COLO829 (cell line): ENCODE measurements around the gene RBP3.

ENCODE experiments used
- DNase-seq: peaks from one replicate; pipeline ENCODE4 v3.0.0; 2012; ENCODE audit warnings: low spot score

The RBP3 gene

GRCh38 chr10:47359101-47359500 is 10.9 kb downstream of the RBP3 start:
- DNase-seq, result no peak

DNA sequence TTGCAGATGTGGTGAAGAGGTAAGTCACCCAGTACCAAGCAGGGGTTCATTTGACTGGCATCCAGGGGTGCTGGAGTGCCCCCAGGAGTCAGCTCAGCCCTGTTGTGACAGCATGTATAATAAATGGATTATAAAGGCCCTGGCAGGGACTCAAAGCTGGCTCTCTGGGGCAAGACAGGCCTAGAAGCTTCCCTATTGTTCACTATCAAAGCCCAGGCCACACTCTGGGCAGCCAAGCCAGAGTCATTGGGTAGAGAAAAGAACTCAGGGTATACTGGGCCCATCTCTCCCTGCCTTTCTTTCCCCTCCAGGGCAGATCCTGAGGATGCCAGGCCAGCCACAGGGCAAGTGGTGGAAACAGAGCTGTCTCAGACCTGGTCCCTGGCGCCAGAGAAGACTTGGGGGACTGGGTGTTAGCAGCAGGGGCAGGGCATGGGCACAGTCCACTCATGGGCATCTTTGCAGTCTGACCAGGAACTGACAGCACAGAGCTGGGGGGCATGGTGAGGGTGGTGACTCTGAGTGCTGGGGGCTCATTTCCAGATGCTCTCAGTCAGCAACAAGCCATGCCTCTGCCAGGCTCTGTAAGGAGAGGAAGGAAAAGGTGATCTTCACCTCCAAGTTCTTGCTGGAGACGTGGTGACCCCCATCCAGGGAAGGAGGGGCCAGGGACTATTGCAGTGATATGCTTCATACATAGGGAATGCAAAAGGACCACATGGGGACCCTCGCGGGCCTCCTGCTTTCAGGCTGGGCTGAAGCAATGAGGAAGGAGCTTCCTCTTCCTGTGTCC is 11.7 kb downstream of the RBP3 start:
- DNase-seq, result no peak

DNA sequence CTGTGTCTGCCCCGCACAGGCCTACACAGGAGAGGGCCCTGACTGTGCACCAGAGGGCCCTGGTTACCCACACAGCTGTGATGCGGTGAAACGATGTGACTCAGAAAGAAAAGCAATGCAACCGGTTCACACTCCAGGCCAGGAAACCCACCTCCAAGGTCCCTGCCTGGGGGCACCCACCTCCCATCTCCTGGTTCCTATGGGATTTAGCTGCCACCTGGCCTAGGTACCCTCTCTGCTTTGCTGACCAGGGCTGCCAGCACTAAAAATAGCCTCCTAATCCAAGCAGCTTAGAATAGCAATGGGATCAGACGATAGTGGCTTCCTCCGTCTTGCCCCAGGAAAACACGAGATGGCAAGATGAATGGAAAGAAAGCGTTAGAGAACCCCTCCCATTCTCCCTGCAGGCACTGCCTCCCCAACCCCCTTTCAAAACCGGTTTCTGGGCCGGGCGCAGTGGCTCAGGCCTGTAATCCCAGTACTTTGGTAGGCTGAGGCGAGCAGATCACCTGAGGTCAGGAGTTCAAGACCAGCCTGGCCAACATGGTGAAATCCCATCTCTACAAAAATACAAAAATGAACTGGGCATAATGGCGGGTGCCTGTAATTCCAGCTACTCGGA is 12.4 kb downstream of the RBP3 start:
- DNase-seq, result no peak

DNA sequence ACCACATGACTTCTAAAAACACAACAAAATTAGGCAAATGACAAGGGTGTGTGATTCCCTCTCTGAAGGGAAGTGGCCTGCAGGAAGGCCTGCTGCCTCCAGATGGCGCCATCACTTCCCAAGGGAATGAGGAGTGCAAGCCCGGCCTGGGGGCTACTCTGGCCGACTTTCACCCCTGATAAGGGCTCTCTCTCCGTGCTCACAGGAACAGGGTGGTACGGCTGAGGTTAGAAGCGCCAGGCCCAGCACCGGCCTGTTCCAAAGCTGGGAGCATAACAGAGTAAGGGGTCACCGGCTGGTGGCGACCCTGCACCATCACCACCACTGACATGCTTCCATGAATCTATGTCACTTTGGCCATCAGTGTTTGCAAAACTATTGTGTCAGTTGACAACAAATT is 13.1 kb downstream of the RBP3 start:
- peak; percentile 16 for DNase-seq

DNA sequence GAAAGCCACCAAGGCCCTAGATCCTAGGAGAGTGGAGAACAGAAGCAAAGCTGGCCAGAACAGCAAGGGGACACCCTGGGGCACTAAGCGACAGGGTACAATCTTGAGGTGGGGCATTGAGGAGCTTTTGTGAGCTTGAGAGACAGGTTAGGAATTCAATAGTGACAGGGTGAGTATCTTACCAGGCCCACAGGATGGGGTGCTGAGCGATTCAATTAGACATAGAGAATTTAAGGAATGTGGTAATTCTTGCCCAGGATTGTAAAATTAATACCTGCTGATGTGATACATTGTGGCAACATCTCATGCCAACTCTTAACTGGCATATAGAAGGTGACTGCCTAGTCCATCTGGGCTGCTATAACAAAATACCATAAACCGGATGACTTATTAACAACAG is 14.0 kb downstream of the RBP3 start:
- DNase-seq, result no peak

- DNase-seq, result no peak
Measured at GRCh38 chr10:47363781-47364180, 15.6 kb downstream of the RBP3 start.

DNA sequence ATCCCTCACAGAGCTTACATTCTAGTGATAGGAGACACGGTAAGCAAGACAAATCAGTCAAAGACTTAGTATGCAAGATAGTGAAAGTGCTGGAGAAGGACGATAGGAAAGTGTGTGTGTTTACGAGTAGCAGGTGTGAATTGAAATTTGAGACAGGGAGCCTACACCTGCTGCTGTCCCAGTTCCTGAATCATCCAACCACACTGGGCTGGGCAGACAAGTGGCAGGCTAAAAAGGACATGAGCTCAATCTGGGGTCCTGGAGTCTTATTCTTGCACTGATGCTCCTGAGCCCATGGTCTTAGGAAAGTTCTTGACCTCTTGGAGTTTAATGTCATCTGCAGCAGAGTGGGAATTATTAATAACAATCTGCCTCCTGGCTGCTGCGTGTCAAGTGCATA is 16.2 kb downstream of the RBP3 start:
- no peak for DNase-seq

DNA sequence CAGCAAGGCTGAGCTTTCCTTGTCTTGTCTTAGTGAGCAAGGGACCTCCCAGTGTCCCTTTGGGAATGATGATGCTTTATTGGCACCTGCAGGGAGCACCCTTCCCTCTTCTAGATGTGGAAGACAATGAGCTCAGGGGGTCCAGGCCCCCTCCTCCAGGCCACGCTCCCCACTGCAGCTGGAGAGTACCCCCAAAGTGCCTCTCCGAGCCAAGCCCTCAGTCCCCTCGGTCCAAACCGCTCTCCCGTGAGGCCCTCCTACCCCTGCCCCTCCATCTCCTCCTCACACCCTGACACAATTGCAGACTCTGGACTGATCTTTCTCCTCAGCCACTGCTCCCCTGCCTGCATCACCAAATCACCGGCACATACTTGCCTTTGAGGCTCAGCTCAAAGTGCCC is 16.7 kb downstream of the RBP3 start:
- no peak for DNase-seq

- DNase-seq, result no peak
Measured at GRCh38 chr10:47365431-47366180, 17.4 kb downstream of the RBP3 start.

- DNase-seq, result no peak
Measured at GRCh38 chr10:47366181-47366631, 18.0 kb downstream of the RBP3 start.

- DNase-seq, result no peak
Measured at GRCh38 chr10:47366731-47367460, 18.7 kb downstream of the RBP3 start.

DNA sequence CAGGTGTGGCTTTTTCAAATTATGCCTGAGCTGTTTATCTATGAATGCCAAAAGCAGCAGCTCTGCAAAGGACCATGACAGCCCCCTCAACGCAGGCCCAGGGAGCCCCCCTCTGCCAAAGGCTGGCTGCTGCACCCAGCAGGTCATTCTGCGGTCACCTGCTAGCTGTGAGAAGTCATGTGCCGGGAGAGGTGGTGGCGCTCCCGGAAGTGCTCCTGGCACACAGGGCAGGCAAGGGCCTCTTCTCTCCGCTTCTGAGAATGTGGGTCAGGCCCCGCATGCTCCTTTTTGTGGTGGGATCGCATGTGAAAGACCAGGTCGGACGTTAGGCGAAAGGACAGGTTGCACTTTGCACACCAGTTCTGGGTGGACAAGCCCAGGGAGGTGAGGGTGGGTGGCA is 19.5 kb downstream of the RBP3 start:
- no peak for DNase-seq

- no peak for DNase-seq
Measured at GRCh38 chr10:47368431-47369180, 20.4 kb downstream of the RBP3 start.

- DNase-seq, result no peak
Measured at GRCh38 chr10:47369251-47369894, 21.2 kb downstream of the RBP3 start.

- DNase-seq, result no peak
Measured at GRCh38 chr10:47370015-47370767, 22.0 kb downstream of the RBP3 start.

DNA sequence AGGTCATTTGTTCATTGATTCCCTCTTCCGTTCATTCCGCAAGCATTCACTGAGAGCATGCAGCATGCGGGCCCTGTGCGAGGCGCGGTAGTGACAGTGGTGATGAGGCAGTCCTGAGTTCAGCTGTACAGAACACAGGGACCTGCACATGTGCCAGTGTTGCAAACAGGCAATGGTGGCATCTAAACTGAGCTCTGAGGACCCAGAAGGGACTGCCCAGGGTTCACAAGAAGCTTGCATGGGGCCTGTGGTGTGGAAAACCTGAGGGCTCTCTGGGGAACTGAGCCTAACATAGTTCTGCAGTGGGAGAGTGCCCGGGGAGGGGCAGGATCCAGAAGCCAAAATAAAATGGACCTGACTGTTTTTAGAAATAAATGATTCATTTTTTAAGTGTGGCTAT is 22.7 kb downstream of the RBP3 start:
- no peak for DNase-seq

DNA sequence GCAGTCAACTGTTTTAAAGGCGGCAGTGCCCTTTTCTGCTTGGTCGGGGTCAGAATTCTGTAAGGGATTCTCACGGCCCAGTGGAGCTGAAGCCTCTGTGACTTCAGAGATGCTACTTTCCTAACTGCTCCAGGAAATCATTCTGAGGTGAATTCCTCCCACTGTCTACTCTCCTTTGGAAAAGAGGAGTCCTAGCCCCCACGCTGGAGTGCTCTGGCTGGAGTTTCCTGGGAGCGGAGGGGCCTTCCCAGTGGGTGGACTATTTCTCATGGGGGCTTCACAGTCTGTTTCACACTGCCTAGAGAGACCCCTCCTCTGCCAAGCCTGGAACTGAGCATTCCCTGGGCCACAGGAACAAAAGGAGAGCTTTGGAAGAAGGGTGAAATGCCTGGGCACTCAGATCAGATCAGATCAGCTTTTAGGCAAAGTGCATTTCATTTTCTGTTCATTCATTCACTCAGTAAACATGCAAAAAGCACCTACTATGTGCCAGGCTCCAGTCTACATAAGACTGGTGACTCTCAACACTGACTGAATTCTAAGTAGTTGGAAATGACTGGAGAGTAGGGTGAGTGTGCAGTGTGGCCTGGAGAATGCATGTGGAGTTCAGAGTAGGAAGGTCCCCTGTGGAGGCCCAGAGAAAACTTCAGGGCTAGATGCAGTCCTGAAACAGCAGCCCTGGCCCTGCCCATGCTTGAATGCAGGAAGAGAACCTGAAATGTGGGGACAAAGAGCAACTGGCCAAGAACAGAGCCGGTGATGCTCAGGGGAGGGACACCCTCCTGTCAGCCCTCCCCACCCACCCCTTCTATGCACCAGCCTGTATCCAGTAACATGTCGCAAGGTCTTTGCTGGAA is 23.7 kb downstream of the RBP3 start:
- DNase-seq, result no peak

- no peak for DNase-seq
Measured at GRCh38 chr10:47372726-47373125, 24.6 kb downstream of the RBP3 start.
